ENCODE measurements around the gene SNRNP48. TPM values are rescaled to one million over a fixed set of nuclear protein-coding genes. Genes with fewer than 3 reads are reported as not detected.

SNRNP48 gene
- total RNA-seq, 1 donor from 2014 or later: 13.1 TPM

DNA sequence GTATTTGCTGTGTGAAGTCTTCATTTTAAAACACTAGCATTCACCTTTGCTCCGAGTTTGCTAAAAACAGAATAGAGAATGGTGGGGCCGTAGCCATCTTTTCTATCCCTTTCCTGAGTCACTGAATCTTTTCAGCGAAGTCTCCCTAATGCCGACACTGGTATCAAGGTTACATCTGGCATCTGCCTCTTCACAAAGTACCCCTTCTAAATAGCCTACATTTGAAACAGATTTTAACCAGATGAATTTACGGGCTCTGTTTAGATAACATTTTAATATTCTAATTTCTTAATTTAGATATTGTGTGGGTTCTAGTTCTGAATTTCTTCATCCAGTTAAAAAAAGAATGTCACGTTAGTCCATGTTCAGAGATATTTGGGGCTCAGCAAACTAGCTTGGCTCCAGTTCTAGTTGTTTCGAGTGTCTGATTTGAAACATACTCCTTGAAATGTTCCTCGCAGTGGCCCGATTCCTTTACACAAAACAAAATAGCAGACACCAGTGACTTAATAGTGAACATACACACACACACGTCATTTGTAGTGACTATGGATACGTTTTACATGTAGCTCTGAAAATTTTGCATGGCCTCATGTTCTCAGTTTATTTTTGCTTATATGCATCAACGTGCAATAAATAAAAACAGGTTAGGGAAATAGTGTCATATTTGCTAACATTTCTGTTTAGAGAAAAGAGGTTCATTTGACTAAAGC is 33.4 kb upstream of the SNRNP48 start:
- H3K79me2 ChIP-seq (ENCODE audit: insufficient read depth, low read length): peaks cover 44% of the 10 kb centered on the region
- no peak overlapping the region for H3K27ac Mint-ChIP-seq (ENCODE audit: unreplicated experiment)
- H3K27me3 Mint-ChIP-seq (ENCODE audit: low read depth, unreplicated experiment): no peaks in the 10 kb centered on the region
- peaks cover 38% of the 10 kb centered on the region for H3K4me1 Mint-ChIP-seq (ENCODE audit: low read depth, unreplicated experiment)
- DNase-seq (ENCODE audit: low read depth) (no peak), FAIRE-seq (no peak)
- H3K36me3 ChIP-seq (ENCODE audit: insufficient read depth, low read length): peaks cover 44% of the 10 kb centered on the region
- H3K4me3 ChIP-seq (ENCODE audit: insufficient read depth, low read depth, low read length): no peak overlapping the region
- H3K9ac ChIP-seq (ENCODE audit: low read length): no peak overlapping the region
- no peak for TF ChIP-seq EZH2 (IDR thresholded peaks at IDR 0.05; ENCODE audit: insufficient read depth, low read length)
- TF ChIP-seq, protein P1, sequence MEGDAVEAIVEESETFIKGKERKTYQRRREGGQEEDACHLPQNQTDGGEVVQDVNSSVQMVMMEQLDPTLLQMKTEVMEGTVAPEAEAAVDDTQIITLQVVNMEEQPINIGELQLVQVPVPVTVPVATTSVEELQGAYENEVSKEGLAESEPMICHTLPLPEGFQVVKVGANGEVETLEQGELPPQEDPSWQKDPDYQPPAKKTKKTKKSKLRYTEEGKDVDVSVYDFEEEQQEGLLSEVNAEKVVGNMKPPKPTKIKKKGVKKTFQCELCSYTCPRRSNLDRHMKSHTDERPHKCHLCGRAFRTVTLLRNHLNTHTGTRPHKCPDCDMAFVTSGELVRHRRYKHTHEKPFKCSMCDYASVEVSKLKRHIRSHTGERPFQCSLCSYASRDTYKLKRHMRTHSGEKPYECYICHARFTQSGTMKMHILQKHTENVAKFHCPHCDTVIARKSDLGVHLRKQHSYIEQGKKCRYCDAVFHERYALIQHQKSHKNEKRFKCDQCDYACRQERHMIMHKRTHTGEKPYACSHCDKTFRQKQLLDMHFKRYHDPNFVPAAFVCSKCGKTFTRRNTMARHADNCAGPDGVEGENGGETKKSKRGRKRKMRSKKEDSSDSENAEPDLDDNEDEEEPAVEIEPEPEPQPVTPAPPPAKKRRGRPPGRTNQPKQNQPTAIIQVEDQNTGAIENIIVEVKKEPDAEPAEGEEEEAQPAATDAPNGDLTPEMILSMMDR (IDR thresholded peaks at IDR 0.05; ENCODE audit: insufficient read depth, low read depth, low read length): no peak
- H3K4me1 ChIP-seq (ENCODE audit: insufficient read depth, low read length): no peaks in the 10 kb centered on the region
- peaks cover 24% of the 10 kb centered on the region for H4K20me1 ChIP-seq (ENCODE audit: insufficient read depth, low read length)
- H3K4me3 Mint-ChIP-seq (ENCODE audit: unreplicated experiment): no peak overlapping the region
- H3K27me3 ChIP-seq (ENCODE audit: insufficient read depth, low read length): no peaks in the 10 kb centered on the region
- H3K9me3 Mint-ChIP-seq (ENCODE audit: unreplicated experiment): no peaks in the 10 kb centered on the region
- no peaks in the 10 kb centered on the region for H3K9me3 ChIP-seq (ENCODE audit: insufficient read depth, low read depth, low read length)
- H3K36me3 Mint-ChIP-seq (ENCODE audit: low read depth, unreplicated experiment): peaks cover 24% of the 10 kb centered on the region
- no peak overlapping the region for H2AFZ ChIP-seq (ENCODE audit: low read depth, low read length)
- no peak overlapping the region for H3K4me2 ChIP-seq (ENCODE audit: low read length)
- no peak overlapping the region for H3K27ac ChIP-seq (ENCODE audit: low read depth, low read length)

DNA sequence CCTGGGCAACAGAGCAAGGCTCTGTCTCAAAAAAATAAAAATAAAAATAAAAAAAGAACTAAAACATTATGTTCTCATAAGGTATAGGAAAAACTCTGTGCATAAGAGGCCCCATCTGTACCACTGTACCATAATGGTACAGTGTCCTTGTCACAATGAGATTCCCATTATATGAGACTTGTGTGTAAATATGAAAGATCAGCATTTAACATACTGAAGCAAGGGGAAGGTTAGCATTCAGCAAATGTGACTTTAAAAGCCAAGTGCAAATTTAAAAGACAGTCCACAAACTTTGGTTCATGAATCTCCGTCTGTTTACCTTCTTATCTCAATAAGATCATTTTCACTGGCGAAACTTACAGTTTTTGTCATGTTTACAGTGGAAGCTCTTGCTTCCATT is 32.3 kb upstream of the SNRNP48 start:
- H3K4me3 Mint-ChIP-seq (ENCODE audit: unreplicated experiment): no peak overlapping the region
- no peaks in the 10 kb centered on the region for H3K4me1 ChIP-seq (ENCODE audit: insufficient read depth, low read length)
- peaks cover 40% of the 10 kb centered on the region for H3K79me2 ChIP-seq (ENCODE audit: insufficient read depth, low read length)
- H3K36me3 Mint-ChIP-seq (ENCODE audit: low read depth, unreplicated experiment): peaks cover 23% of the 10 kb centered on the region
- no peak overlapping the region for H3K4me2 ChIP-seq (ENCODE audit: low read length)
- no peak overlapping the region for H3K4me3 ChIP-seq (ENCODE audit: insufficient read depth, low read depth, low read length)
- FAIRE-seq (no peak), DNase-seq (ENCODE audit: low read depth) (no peak)
- H3K27ac ChIP-seq (ENCODE audit: low read depth, low read length): no peak overlapping the region
- H3K27ac Mint-ChIP-seq (ENCODE audit: unreplicated experiment): no peak overlapping the region
- H3K9me3 Mint-ChIP-seq (ENCODE audit: unreplicated experiment): no peaks in the 10 kb centered on the region
- no peaks in the 10 kb centered on the region for H3K9me3 ChIP-seq (ENCODE audit: insufficient read depth, low read depth, low read length)
- H3K27me3 Mint-ChIP-seq (ENCODE audit: low read depth, unreplicated experiment): no peaks in the 10 kb centered on the region
- no peak for TF ChIP-seq EZH2 (IDR thresholded peaks at IDR 0.05; ENCODE audit: insufficient read depth, low read length)
- TF ChIP-seq, protein P1 (IDR thresholded peaks at IDR 0.05; ENCODE audit: insufficient read depth, low read depth, low read length): no peak
- peaks cover 33% of the 10 kb centered on the region for H3K4me1 Mint-ChIP-seq (ENCODE audit: low read depth, unreplicated experiment)
- no peaks in the 10 kb centered on the region for H3K27me3 ChIP-seq (ENCODE audit: insufficient read depth, low read length)
- H4K20me1 ChIP-seq (ENCODE audit: insufficient read depth, low read length): peaks cover 21% of the 10 kb centered on the region
- no peak overlapping the region for H2AFZ ChIP-seq (ENCODE audit: low read depth, low read length)
- H3K9ac ChIP-seq (ENCODE audit: low read length): no peak overlapping the region
- peaks cover 48% of the 10 kb centered on the region for H3K36me3 ChIP-seq (ENCODE audit: insufficient read depth, low read length)

DNA sequence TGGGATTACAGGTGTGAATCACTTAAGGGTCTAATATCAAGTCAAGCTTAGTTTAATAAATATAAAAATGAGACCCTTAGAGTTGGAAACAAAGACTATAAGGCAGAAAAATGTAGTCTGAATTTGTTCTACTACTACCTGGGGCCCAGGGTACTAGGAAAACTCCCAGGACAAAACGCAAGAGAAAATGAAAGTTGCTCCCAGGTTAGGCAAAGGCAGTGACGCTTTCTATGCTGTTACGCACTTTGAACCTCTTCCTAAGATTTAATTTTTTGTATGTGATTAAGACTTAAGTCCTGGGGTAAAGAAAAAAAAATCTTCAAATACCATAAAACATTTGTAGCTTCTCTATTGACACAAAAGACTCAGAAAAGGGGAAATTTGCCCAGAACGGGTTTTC is 31.2 kb upstream of the SNRNP48 start:
- Mint-ChIP-seq H3K4me1 (ENCODE audit: low read depth, unreplicated experiment) (peaks cover 23% of the 10 kb centered on the region), H3K9me3 (ENCODE audit: unreplicated experiment) (no peaks in the 10 kb centered on the region)

More for the DNA sequence above, 31.2 kb upstream of the SNRNP48 start:
- no peak overlapping the region for H3K4me2 ChIP-seq (ENCODE audit: low read length)
- H4K20me1 ChIP-seq (ENCODE audit: insufficient read depth, low read length): peaks cover 13% of the 10 kb centered on the region
- no peak for TF ChIP-seq EZH2 (IDR thresholded peaks at IDR 0.05; ENCODE audit: insufficient read depth, low read length)
- TF ChIP-seq, protein P1 (IDR thresholded peaks at IDR 0.05; ENCODE audit: insufficient read depth, low read depth, low read length): no peak
- H2AFZ ChIP-seq (ENCODE audit: low read depth, low read length): no peak overlapping the region
- H3K4me1 ChIP-seq (ENCODE audit: insufficient read depth, low read length): no peaks in the 10 kb centered on the region
- no peaks in the 10 kb centered on the region for H3K9me3 ChIP-seq (ENCODE audit: insufficient read depth, low read depth, low read length)
- Mint-ChIP-seq H3K4me3 (ENCODE audit: unreplicated experiment) (no peak overlapping the region), H3K27me3 (ENCODE audit: low read depth, unreplicated experiment) (no peaks in the 10 kb centered on the region), H3K36me3 (ENCODE audit: low read depth, unreplicated experiment) (peaks cover 26% of the 10 kb centered on the region), H3K27ac (ENCODE audit: unreplicated experiment) (no peak overlapping the region)
- peaks cover 54% of the 10 kb centered on the region for H3K36me3 ChIP-seq (ENCODE audit: insufficient read depth, low read length)
- H3K79me2 ChIP-seq (ENCODE audit: insufficient read depth, low read length): peaks cover 29% of the 10 kb centered on the region
- DNase-seq (ENCODE audit: low read depth) (no peak), FAIRE-seq (no peak)
- no peak overlapping the region for H3K4me3 ChIP-seq (ENCODE audit: insufficient read depth, low read depth, low read length)
- no peak overlapping the region for H3K27ac ChIP-seq (ENCODE audit: low read depth, low read length)
- no peaks in the 10 kb centered on the region for H3K27me3 ChIP-seq (ENCODE audit: insufficient read depth, low read length)
- no peak overlapping the region for H3K9ac ChIP-seq (ENCODE audit: low read length)
